Measurements from ENCODE around the gene SFTPA1. TPM values are rescaled to one million over a fixed set of nuclear protein-coding genes. Genes with fewer than 3 reads are reported as not detected.
"Not testable (repeated sequence)": the region's sequence is repeated elsewhere in the genome, so short reads cannot be mapped to it uniquely, and the experiment has no call there.

Gene SFTPA1
- total RNA-seq, 1 experiment from 2014 or later: not detected

DNA sequence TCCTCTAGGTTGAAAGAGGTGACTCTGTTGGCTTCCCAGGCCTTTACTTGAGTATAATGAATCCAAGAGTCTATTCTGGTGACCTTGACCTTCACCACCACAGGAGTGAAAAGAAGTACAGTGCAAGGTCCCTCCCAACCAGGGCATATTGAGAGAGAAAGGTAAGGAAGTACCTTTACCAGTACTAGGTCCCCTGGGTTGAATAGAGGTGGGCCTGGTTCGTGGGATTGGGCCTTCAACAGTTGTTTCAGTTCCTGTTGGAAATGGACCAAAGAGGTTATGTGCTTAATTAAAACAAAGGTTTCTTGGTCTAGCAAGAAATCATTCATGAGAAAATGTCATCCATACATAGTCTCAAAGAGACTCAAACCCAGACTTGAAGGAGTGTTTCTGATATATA lies 6.4 kb upstream of the SFTPA1 start:
- in situ Hi-C loops (cut with HindIII; ENCODE audit: low pct_unique_long_range_greater_than_20kb, low sequenced_read_pairs): no loop called here
- DNase-seq (ENCODE audit: low read depth): no peak

DNA sequence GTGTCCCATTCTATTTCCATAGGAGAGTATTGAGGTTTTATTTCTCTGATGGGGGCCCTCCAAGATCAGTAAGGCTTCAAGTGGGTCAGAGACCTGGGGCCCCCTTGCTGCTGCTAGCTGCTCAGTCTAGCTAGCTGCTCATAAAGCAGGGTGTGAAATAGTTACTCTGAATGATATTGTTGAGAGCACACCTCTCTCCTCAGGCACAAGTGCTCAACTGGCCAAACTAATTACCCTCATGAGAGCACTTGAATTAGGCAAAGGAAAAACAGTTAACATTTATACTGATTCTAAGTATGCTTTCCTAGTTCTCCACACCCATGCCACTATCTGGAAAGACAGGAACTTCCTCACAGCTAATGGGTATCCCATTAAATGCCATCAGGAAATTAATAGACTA lies 5.4 kb upstream of the SFTPA1 start:
- in situ Hi-C loops (cut with HindIII; ENCODE audit: low pct_unique_long_range_greater_than_20kb, low sequenced_read_pairs): no loop called here
- no peak for DNase-seq (ENCODE audit: low read depth)

DNA sequence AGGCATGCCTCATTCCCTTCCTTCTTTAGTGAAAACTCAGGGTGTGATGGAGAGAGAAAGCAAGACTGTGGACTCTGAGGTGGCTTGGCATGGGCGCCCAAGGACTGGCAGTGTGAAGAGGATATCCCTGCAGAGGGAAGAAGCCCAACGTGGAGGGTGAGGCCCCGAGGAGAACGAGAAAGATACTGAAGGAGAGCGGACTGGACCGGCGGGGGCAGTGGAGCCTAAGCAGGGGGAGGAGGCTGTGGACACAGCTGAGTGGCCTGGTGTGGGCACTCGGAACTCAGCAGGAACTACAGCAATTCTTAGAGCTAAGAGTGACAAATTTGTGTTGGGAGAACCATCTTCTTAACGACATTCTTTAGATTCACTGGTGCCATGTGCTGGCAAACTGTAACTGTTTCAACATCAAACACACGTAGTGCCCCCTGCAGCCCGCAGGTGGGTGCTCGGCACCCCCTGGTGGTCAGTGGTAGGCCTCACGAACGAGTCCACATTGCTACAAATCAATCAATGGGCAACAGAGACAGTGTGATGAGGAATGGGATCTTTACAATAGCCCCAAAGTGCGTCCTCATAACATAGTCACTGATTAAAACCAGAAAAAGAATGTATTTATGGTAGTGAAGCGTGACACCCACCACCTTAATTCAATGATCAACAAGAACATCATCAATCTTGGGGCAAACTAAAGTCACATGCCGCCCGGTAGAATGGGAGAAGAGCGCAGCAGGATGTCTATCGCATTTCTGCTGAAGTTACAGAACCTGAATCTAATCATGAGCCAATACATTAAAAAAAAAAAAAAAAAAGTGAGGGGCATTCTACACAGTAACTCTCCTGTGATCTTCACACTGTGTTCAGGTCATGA lies 2.0 kb upstream of the SFTPA1 start:
- in situ Hi-C loops (cut with HindIII; ENCODE audit: low pct_unique_long_range_greater_than_20kb, low sequenced_read_pairs): no loop called here
- DNase-seq (ENCODE audit: low read depth): no peak

DNA sequence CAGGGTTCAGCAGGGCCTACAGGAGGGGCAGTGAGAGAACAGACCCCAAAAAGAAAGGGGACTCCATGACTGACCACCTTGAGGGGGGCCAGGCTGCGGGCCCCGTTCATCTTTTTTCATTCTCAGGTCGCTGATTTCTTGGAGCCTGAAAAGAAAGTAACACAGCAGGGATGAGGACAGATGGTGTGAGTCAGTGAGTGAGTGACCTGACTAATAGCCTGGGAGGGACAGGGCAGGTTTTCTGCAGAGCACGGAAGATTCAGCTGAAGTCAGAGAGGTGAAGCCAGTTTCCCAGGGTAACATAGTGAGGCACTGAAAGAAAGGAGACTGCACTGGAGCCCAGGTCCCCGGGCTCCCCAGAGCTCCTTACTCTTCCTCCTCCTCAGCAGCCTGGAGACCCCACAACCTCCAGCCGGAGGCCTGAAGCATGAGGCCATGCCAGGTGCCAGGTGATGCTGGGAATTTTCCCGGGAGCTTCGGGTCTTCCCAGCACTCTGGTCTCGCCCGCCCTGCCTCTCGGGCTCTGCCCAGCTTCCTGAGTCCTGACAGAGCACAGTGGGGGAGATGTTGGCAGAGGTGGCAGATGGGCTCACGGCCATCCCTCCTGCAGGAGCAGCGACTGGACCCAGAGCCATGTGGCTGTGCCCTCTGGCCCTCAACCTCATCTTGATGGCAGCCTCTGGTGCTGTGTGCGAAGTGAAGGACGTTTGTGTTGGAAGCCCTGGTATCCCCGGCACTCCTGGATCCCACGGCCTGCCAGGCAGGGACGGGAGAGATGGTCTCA lies 646 bp downstream of the SFTPA1 start:
- in situ Hi-C loops (cut with HindIII; ENCODE audit: low pct_unique_long_range_greater_than_20kb, low sequenced_read_pairs): not testable (repeated sequence)
- peak; percentile 24 for DNase-seq (ENCODE audit: low read depth)

DNA sequence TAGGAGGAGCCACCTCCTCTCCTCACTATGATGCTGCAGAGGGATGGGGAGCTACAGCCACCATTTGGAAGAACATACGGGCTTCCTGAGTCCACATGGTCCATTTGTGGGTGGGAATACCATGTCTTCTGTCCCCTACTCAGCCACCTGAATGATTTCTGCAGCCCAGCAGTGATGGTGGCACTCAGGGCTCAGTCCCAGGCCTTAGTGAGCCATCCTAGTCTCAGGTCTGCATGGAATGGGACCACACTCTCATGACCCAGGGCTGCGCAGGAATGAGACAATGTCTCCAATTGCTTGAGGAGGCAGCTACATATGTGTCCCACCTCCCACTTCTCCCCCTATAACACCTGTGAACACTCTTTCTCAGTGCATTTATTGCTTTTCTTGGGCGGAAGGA lies 4.8 kb downstream of the SFTPA1 start:
- in situ Hi-C loops (cut with HindIII; ENCODE audit: low pct_unique_long_range_greater_than_20kb, low sequenced_read_pairs): no loop called here
- no peak for DNase-seq (ENCODE audit: low read depth)

DNA sequence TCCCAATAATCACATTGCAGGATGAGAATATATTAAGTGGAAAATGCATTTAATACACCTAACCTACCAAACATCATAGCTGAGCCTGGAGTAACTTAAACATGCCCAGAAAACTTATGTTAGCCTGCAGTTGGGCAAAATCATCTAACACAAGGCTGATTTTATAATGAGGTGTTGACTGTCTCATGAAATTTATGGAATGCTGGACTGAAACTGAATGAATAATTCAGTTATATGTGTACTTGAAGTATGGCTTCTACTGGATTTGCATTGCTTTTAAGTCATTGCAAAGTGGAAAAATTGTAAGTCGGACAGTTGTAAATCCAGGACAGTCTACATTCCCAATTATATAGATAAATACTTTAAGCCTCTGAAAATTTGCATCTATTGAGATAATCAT lies 5.4 kb downstream of the SFTPA1 start:
- DNase-seq (ENCODE audit: low read depth): no peak
- in situ Hi-C loops (cut with HindIII; ENCODE audit: low pct_unique_long_range_greater_than_20kb, low sequenced_read_pairs): no loop called here

DNA sequence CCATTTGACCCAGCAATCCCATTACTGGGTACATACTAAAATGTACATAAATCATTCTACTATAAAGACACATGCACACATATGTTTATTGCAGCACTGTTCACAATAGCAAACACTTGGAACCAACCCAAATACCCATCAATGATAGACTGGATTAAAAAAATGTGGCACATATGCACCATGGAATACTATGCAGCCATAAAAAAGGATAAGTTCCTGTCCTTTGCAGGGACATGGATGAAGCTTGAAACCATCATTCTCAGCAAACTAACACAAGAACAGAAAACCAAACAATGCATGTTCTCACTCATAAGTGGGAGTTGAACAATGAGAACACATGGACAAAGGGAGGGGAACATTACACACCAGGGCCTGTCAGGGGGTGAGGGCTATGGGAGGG lies 12.9 kb downstream of the SFTPA1 start:
- in situ Hi-C loops (cut with HindIII; ENCODE audit: low pct_unique_long_range_greater_than_20kb, low sequenced_read_pairs); DNase-seq (ENCODE audit: low read depth): not testable (repeated sequence)

DNA sequence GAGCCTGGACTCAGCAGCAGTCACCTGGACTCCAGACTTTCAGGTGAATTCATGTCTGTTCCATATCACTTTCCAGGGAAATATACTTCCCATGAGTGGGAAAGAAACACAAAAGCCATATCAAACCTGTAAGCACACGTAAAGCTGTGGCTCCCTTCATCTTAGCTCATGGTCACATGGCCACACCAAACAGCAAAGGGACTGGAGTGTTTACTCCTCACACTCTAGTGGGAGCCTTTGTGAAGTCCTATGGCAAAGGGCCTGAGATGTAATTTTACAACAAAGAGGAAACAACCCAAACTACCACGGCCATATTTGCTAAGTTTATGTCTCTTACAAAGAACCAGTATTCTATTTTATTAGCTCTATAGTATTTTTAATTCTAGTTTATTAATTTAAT lies 16.3 kb downstream of the SFTPA1 start:
- no peak for DNase-seq (ENCODE audit: low read depth)
- in situ Hi-C loops (cut with HindIII; ENCODE audit: low pct_unique_long_range_greater_than_20kb, low sequenced_read_pairs): no loop called here

DNA sequence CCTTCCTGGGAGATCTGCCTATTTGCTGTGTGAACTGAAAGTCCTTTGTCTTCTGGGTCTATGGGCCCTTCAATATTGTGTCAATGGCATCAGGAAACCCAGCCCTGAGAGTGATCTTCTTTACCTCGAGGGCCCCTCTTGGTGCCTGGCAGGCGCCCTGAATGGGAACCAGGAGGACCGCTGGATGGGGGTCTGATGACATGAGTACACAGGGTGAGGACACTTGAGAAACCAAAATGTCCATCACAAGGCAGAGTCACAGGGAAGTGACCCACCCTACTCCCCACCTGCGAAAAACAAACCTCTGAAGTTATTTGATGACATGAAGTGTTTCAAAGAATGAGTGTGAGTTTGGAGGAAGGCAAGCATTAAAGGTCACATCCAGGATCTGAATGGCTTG lies 17.3 kb downstream of the SFTPA1 start:
- no peak for DNase-seq (ENCODE audit: low read depth)
- in situ Hi-C loops (cut with HindIII; ENCODE audit: low pct_unique_long_range_greater_than_20kb, low sequenced_read_pairs): no loop called here

DNA sequence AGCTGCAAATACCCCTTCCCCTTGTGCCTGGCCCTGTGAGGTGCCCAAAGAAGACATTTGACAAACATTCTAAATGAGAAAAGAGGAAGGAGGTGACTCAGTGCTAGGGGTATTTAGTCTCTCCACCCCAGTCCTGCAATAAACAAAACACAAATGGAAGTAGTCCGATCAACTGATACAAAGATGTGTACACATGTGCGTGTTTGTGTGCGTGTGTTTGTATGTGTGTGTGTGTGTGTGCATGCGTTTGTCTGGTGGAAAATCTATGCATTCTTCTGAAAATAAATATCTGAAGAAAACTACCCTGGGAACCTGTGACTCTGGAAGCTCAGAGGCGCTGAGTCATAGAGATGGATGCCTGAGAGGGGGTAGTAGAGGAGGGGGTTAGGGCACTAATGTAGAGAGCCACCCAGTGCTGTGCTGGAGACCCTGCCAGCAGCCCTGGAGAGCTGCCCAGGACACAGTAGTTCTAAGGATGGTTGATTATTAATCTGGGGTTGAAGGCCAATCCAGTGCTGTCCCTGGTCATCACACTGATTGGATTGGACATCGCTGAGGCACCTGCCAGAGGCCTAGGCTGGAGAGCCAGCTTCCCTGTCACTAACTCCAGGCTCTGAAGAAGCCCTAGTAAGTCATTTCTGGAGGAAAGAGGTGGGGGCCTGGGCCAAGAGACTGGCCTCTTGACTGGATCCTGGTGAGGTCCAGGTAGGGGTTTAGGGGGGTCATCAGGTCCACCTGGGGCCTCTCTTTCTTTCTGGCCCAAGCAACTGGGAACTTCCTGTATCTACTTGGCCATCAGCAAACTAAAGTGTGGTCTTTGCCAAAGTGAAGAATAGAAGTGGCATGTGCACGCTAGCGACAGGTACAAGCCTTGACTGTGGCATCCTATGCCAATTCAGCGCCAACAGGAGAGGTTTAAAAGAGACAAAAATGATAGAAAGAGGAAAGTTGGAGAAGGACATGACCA lies 18.5 kb downstream of the SFTPA1 start:
- in situ Hi-C loops (cut with HindIII; ENCODE audit: low pct_unique_long_range_greater_than_20kb, low sequenced_read_pairs): no loop called here
- peak; percentile 23 for DNase-seq (ENCODE audit: low read depth)

DNA sequence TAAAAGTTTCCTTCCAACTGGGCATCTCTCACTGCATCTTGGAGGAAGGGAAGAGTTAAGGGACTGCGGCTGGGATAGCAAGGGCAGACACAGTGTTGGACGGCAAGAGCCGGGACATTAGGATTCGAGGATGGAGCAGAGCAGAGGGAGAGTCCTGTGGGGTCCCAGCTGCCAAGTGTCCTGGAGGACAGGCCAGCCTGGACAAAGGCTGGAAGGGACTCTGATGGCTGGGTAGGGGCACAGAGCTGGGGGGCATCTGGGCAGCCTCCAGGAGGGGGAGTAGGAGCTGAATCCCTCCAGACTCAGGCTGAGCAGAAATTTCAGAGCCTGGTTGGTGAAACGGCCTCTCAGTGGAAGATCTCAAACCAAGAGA lies 19.2 kb downstream of the SFTPA1 start:
- no peak for DNase-seq (ENCODE audit: low read depth)
- in situ Hi-C loops (cut with HindIII; ENCODE audit: low pct_unique_long_range_greater_than_20kb, low sequenced_read_pairs): no loop called here

DNA sequence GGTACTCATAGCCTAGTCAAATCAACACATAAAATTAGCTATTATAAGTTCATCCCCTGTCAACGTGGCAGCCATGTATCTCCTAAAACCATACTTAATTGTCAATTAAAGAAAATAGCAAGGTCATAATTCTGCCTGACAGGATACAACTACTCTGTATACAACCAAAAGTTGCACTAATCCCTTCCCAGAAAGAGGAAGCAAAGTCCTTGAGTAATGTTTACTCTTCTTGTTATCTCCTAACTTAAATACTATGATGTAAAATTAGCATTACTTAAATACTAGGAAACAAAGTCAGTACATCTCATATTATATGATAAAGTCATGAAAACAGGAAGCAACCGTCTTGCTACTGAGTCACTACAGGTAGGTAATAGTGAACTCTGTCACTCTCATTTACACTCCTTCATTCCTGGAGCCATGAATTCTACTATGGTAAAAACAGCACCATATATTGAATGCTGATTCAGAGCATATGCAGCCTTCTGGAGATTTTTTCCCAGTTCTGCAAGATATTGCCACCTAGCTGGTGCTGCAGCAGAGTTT lies 26.0 kb downstream of the SFTPA1 start:
- in situ Hi-C loops (cut with HindIII; ENCODE audit: low pct_unique_long_range_greater_than_20kb, low sequenced_read_pairs); DNase-seq (ENCODE audit: low read depth): not testable (repeated sequence)

DNA sequence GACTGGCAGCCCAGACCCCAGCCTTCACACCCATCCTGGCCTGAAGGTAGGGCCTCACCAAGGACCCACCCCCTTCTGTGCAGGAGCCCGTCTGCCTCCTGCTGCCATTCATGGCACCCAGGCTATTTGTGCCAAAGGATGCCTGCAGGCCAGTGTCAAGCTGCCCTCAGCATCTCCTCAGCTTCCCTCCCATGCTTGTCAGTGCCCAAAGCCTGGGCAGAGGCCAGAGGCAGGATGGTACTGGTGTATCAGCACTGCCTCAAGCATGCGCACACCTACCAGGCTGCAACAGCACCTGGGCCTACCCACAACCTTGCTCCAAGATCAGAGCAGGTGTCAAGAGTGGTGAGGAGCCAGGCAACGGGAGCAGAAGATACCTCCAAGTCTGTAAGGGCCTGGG lies 27.6 kb downstream of the SFTPA1 start:
- DNase-seq (ENCODE audit: low read depth): no peak
- in situ Hi-C loops (cut with HindIII; ENCODE audit: low pct_unique_long_range_greater_than_20kb, low sequenced_read_pairs): no loop called here

DNA sequence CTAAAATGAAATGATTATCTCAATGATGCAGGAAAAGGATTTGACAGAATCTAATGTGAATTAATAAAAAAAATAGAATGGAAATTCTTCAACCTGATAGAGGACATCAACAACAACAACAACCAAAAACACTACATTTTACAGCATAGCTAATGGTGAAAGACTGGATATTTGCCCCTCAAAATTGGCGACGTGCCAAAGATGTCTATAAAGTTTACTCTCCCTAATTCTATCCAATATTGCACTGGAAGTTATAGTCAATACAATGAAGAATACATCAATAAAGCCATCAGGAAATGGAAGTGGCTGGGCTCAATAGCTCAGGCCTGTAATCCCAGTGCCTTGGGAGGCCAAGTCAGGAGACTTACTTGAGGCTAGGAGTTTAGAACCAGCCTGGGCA lies 42.0 kb downstream of the SFTPA1 start:
- in situ Hi-C loops (cut with HindIII; ENCODE audit: low pct_unique_long_range_greater_than_20kb, low sequenced_read_pairs); DNase-seq (ENCODE audit: low read depth): not testable (repeated sequence)

DNA sequence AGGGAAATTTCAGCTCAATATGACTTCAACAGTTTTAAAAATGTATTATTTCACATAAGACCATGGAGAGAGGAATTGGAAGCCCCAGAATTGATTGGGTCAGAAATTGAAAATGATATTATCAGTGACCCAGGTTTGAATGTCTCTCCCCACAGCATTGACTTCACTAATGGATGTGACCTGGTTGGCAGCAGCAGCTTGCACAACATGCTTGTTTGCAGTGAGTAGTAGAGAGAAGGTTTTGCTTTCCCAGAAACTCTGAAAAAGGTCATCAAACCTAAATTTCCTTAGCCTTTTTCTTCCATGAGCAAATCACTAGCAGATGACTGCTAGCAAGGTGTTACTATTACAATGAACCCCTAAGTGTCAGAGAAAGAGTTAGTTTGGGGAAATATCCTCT lies 52.5 kb downstream of the SFTPA1 start:
- DNase-seq (ENCODE audit: low read depth); in situ Hi-C loops (cut with HindIII; ENCODE audit: low pct_unique_long_range_greater_than_20kb, low sequenced_read_pairs): not testable (repeated sequence)

DNA sequence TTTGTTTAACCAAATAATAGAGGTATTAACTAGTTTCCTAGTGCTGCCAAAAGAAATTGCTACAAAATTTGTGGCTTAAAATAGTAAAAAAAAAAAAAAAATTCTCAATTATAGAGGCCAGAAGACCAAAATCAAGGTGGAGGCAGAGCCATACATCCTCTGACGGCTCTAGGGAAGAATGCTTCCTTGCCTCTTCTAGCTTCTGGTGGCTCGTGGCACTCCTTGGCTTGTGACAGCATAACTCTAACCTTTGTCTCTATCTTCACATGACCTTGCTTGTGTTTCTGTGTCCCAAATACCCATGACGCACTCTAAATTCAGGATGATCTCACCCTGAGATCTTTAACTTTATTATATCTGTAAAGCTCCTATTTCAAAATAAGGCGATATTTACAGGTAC lies 53.9 kb downstream of the SFTPA1 start:
- DNase-seq (ENCODE audit: low read depth); in situ Hi-C loops (cut with HindIII; ENCODE audit: low pct_unique_long_range_greater_than_20kb, low sequenced_read_pairs): not testable (repeated sequence)

Data from Caki2 (cell line).